Immature natural killer cell (primary cell): ENCODE measurements around the gene PRRT2. TPM values are rescaled to one million over a fixed set of nuclear protein-coding genes. Genes with fewer than 3 reads are reported as not detected.
A peak's percentile ranks its signal among the peaks of the same experiment; 100 is the strongest.

Source experiments
- DNase-seq, 3 donors: peaks; one replicate each; pipeline ENCODE4 v3.0.0; 2022; ENCODE audit warnings: mixed read lengths in 1 of 3
- H3K27ac Mint-ChIP-seq, 6 donors: one replicate each; pipeline ENCODE4 v1.8.0; 2020; ENCODE audit warnings: mixed read lengths in 6 of 6, mild to moderate bottlenecking in 5 of 6, inconsistent platforms in 4 of 6, moderate library complexity in 3 of 6
- H3K27me3 Mint-ChIP-seq, 3 donors: one replicate each; pipeline ENCODE4 v1.8.0; 2020 to 2021; ENCODE audit warnings: low read depth in 3 of 3, mild to moderate bottlenecking in 3 of 3, mixed read lengths in 3 of 3, moderate library complexity in 3 of 3, inconsistent platforms in 1 of 3
- H3K36me3 Mint-ChIP-seq, 3 donors: one replicate each; pipeline ENCODE4 v1.8.0; 2020; ENCODE audit warnings: mixed read lengths in 3 of 3, inconsistent platforms in 2 of 3, mild to moderate bottlenecking in 2 of 3
- H3K4me1 Mint-ChIP-seq, 2 donors: one replicate each; pipeline ENCODE4 v1.8.0; 2020; ENCODE audit warnings: inconsistent platforms in 2 of 2, mild to moderate bottlenecking in 2 of 2, mixed read lengths in 2 of 2, moderate library complexity in 1 of 2
- H3K4me3 Mint-ChIP-seq, 5 donors: one replicate each; pipeline ENCODE4 v1.8.0; 2020; ENCODE audit warnings: mild to moderate bottlenecking in 5 of 5, mixed read lengths in 5 of 5, inconsistent platforms in 3 of 5, moderate library complexity in 3 of 5
- H3K9me3 Mint-ChIP-seq, 6 donors: one replicate each; pipeline ENCODE4 v1.8.0; 2020; ENCODE audit warnings: mild to moderate bottlenecking in 6 of 6, mixed read lengths in 6 of 6, inconsistent platforms in 4 of 6, moderate library complexity in 3 of 6
- polyA plus RNA-seq, 3 donors: library from polyadenylated mRNA; unstranded; fragments of 300-500 nt; fragmentation: Illumina TruSeq; gene quantifications; one replicate each; pipeline ENCODE4 v1.2.3, GENCODE V29; 2021

Gene PRRT2
- polyA plus RNA-seq, 3 donors from 2014 or later, result not detected

DNA sequence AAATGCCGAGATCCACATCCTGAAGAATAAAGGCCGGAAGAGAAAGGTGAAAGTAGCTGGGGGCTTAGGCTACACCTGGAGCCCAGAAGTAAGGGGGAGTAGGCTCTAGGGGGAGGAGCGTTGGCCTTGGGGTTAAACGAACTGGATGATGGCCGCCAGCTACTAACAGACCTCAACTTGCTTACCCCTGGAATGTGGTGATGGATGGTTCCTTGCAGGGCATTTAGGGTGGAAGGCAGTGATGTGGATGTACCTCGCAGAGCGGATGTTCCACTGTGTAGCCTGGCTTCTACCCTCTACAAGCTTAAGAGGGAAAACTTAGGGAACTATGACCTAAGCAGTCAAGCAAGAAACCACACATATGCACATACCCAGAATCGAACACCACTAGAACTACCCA, 8.0 kb upstream of the PRRT2 start:
- Mint-ChIP-seq H3K27ac (peak overlapping the region; percentile 93 to 100 (median 98)), H3K27me3 (peaks cover 24 to 35% (median 27%) of the 10 kb centered on the region in 3 donors), H3K36me3 (peaks cover 4 to 15% (median 7%) of the 10 kb centered on the region in 3 donors), H3K4me3 (peak overlapping the region; percentile 79 to 100 (median 96)), H3K9me3 (no peaks in the 10 kb centered on the region), H3K4me1 (peaks cover 29 to 35% of the 10 kb centered on the region in 2 donors)
- DNase-seq, result no peak

DNA sequence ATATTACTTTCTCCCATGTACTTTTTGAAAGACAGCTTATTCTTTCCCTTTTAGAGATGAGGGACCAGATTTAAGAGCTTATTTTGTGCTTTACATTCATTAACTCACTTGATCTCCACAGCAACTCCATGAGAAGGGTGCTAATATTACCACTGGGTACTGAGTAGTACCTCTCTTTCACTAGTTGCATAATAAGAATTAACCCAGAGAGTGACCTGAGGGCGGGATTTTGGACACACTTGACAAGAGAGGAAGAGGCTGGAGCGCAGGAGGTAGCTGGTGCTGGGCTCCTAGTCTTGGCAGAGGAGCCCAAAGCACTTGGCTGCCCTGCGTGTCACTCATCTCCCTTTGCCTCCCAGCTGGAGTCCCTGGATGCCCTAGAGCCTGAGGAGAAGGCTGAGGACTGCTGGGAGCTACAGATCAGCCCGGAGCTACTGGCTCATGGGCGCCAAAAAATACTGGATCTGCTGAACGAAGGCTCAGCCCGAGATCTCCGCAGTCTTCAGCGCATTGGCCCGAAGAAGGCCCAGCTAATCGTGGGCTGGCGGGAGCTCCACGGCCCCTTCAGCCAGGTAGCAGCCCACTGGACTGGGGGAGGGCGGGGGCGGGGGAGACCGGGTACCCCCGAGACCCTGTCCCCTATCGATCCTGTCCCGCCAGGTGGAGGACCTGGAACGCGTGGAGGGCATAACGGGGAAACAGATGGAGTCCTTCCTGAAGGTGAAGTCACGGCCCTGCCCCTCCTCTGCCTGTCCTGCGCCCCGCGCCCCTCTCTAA, 7.3 kb upstream of the PRRT2 start:
- H3K27me3 Mint-ChIP-seq, result peaks cover 25 to 36% (median 27%) of the 10 kb centered on the region in 3 donors
- peaks cover 32 to 36% of the 10 kb centered on the region in 2 donors for H3K4me1 Mint-ChIP-seq
- peaks cover 4 to 15% (median 7%) of the 10 kb centered on the region in 3 donors for H3K36me3 Mint-ChIP-seq
- no peaks in the 10 kb centered on the region for H3K9me3 Mint-ChIP-seq
- peak overlapping the region; percentile 93 to 100 (median 99) for H3K27ac Mint-ChIP-seq
- H3K4me3 Mint-ChIP-seq, result peak overlapping the region; percentile 96 to 100 (median 99)
- no peak for DNase-seq

DNA sequence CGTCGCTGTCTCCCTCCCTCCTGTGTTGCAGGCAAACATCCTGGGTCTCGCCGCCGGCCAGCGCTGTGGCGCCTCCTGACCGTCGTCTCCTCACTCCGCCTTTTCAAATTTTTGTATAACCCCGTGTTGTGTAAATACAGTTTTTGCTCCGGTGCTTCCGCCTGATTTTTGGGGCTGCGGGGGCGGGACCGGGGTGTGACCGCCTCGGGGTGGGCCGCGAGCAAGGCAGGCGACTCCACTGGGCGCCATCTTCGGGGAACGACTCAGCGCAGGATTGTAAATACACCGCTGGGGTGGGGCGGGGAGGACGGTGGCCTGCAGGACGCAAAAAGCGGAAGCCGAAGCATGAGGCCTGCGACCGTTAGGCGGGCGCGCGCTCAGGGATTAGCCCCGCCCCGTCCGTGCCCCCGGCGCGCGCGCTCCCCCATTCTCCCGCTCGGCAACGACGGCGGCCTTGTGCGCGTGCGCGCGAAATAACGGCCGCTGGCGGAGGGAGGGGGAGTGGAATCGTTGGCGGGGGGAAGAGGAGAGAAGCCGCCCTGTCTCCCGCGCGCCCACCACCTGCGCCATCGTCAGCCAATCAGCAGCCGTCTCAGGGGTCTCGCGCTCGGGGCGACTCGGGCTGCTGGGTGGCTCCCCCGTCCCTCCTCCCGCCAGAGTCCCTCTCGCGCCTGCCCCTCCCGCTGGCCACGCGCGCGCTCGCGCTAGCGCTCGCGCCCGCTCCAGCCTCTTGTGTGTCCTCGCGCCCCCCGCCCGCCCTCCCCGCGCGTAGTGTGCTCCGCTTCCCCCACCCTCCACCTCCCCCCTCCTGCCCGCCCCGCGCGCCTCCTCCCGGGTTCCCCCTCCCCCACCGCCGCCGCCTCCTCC, 6.5 kb upstream of the PRRT2 start:
- peak; percentile 97 to 98 (median 98) for DNase-seq
- peaks cover 38 to 40% of the 10 kb centered on the region in 2 donors for H3K4me1 Mint-ChIP-seq
- H3K27me3 Mint-ChIP-seq, result peaks cover 30 to 39% (median 31%) of the 10 kb centered on the region in 3 donors
- peaks cover 4 to 15% (median 7%) of the 10 kb centered on the region in 3 donors for H3K36me3 Mint-ChIP-seq
- H3K4me3 Mint-ChIP-seq, result peak overlapping the region; percentile 96 to 100 (median 99)
- peak overlapping the region; percentile 93 to 100 (median 99) for H3K27ac Mint-ChIP-seq
- no peaks in the 10 kb centered on the region for H3K9me3 Mint-ChIP-seq

DNA sequence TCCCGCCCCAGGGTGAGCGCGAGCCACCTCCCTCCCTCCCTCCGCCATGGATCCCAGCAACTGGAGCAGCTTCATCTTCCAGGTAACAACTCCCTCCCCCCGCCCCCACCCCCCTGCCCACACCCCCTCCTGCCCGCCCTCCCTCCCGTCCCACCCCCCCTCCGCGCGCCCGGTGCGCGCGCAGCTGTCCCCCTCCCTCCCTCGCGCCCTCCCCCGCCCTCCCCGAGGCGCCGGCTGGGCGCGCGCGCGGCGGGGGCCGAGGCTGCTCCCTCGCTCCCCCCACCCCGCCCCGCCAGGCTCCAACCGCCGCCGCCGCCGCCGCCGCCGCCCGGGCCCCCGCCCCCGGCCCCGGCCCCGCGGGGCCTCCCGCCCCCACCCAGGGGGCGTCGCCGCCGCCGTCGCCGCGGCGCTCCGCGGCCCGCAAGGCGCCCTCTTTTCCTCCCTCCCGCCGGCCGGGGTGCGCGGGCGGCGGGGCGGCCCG, 5.9 kb upstream of the PRRT2 start, which contains the start of gene MAZ:
Gene MAZ, plus strand, starts transcription at position 431 of the 481 bp plus-strand sequence. CDS start 173 bp downstream, outside the sequence.
- H3K27me3 Mint-ChIP-seq, result peaks cover 35 to 41% (median 35%) of the 10 kb centered on the region in 3 donors
- peak; percentile 62 to 78 (median 76) for DNase-seq
- H3K9me3 Mint-ChIP-seq, result no peaks in the 10 kb centered on the region
- H3K4me3 Mint-ChIP-seq, result peak within 1 kb of the TSS; percentile 96 to 100 (median 99)
- H3K36me3 Mint-ChIP-seq, result peaks cover 4 to 10% (median 4%) of the 10 kb centered on the region in 3 donors
- peak within 1 kb of the TSS; percentile 96 to 100 (median 100) for H3K27ac Mint-ChIP-seq
- H3K4me1 Mint-ChIP-seq, result peaks cover 44 to 47% of the 10 kb centered on the region in 2 donors

DNA sequence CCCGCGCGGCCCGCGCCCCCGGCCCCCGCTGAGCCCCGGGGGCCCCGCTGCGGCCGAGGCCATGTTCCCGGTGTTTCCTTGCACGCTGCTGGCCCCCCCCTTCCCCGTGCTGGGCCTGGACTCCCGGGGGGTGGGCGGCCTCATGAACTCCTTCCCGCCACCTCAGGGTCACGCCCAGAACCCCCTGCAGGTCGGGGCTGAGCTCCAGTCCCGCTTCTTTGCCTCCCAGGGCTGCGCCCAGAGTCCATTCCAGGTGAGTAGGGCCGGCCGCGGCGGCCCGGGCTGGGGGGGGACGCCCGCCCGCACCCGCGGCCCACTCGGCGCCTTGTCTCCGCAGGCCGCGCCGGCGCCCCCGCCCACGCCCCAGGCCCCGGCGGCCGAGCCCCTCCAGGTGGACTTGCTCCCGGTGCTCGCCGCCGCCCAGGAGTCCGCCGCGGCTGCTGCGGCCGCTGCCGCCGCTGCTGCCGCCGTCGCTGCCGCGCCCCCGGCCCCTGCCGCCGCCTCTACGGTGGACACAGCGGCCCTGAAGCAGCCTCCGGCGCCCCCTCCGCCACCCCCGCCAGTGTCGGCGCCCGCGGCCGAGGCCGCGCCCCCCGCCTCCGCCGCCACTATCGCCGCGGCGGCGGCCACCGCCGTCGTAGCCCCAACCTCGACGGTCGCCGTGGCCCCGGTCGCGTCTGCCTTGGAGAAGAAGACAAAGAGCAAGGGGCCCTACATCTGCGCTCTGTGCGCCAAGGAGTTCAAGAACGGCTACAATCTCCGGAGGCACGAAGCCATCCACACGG, 5.2 kb upstream of the PRRT2 start:
- H3K27ac Mint-ChIP-seq, result peak overlapping the region; percentile 94 to 100 (median 100)
- H3K27me3 Mint-ChIP-seq, result peaks cover 35 to 43% (median 42%) of the 10 kb centered on the region in 3 donors
- peak in 2 of 3 donors; percentile 48 to 50 for DNase-seq
- H3K4me3 Mint-ChIP-seq, result peak overlapping the region; percentile 90 to 98 (median 95)
- H3K9me3 Mint-ChIP-seq, result no peaks in the 10 kb centered on the region
- peaks cover 4% of the 10 kb centered on the region in 3 donors for H3K36me3 Mint-ChIP-seq
- H3K4me1 Mint-ChIP-seq, result peaks cover 51 to 53% of the 10 kb centered on the region in 2 donors

DNA sequence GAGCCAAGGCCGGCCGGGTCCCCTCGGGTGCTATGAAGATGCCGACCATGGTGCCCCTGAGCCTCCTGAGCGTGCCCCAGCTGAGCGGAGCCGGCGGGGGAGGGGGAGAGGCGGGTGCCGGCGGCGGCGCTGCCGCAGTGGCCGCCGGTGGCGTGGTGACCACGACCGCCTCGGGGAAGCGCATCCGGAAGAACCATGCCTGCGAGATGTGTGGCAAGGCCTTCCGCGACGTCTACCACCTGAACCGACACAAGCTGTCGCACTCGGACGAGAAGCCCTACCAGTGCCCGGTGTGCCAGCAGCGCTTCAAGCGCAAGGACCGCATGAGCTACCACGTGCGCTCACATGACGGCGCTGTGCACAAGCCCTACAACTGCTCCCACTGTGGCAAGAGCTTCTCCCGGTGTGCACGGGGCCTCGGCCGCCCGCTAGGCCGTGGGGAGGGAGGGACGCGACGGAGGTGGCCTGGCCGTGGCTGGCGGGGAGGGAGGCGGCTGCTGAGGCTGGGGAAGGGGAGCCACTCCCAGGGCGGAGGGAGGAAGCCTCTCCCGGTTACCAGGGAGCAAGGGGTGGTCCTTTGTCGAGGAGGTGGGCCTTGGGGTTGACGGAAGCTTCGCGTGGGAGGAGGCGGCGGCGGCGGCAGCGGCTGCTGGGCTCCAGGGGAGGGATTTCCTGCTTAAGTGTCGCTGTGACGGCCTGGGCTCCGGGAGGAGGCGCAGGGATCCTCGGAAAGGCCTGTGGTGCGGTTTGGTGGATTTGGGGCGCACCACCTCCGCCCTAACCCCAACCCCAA, 4.4 kb upstream of the PRRT2 start:
- H3K27ac Mint-ChIP-seq, result peak overlapping the region; percentile 96 to 100 (median 100)
- no peaks in the 10 kb centered on the region for H3K9me3 Mint-ChIP-seq
- peaks cover 4% of the 10 kb centered on the region in 3 donors for H3K36me3 Mint-ChIP-seq
- H3K4me3 Mint-ChIP-seq, result peak overlapping the region; percentile 90 to 98 (median 95)
- peaks cover 52 to 55% of the 10 kb centered on the region in 2 donors for H3K4me1 Mint-ChIP-seq
- peak; percentile 91 to 93 (median 92) for DNase-seq
- peaks cover 35 to 45% (median 42%) of the 10 kb centered on the region in 3 donors for H3K27me3 Mint-ChIP-seq

DNA sequence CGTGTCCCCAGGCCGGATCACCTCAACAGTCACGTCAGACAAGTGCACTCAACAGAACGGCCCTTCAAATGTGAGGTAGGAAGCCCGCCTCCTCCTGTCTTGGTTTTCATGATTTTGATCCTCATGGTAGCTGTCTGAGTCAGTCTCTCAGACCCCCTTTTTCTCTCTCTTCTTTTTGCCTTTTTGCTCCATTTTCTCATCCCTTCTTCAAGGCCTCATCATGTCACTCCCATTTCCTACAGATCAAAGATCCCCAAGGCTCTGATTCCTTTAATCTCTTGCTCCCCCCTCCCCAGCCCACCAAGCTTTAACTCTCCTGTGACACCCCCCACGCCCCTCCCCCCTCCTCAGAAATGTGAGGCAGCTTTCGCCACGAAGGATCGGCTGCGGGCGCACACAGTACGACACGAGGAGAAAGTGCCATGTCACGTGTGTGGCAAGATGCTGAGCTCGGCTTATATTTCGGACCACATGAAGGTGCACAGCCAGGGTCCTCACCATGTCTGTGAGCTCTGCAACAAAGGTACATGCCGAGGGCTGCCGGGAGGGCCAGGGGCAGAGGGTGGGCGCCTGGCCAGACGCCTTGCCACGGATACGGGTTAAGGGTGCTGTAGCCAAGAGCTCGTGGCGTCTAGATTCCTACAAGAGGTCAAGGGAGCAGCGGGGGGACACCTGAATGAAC, 3.6 kb upstream of the PRRT2 start:
- Mint-ChIP-seq H3K4me1 (peaks cover 52 to 55% of the 10 kb centered on the region in 2 donors), H3K9me3 (no peaks in the 10 kb centered on the region), H3K27ac (peak overlapping the region; percentile 96 to 100 (median 100)), H3K36me3 (peaks cover 4% of the 10 kb centered on the region in 3 donors), H3K4me3 (peak overlapping the region; percentile 90 to 98 (median 95)), H3K27me3 (peaks cover 38 to 44% (median 42%) of the 10 kb centered on the region in 3 donors)
- DNase-seq, result peak in 1 of 3 donors; percentile 48

DNA sequence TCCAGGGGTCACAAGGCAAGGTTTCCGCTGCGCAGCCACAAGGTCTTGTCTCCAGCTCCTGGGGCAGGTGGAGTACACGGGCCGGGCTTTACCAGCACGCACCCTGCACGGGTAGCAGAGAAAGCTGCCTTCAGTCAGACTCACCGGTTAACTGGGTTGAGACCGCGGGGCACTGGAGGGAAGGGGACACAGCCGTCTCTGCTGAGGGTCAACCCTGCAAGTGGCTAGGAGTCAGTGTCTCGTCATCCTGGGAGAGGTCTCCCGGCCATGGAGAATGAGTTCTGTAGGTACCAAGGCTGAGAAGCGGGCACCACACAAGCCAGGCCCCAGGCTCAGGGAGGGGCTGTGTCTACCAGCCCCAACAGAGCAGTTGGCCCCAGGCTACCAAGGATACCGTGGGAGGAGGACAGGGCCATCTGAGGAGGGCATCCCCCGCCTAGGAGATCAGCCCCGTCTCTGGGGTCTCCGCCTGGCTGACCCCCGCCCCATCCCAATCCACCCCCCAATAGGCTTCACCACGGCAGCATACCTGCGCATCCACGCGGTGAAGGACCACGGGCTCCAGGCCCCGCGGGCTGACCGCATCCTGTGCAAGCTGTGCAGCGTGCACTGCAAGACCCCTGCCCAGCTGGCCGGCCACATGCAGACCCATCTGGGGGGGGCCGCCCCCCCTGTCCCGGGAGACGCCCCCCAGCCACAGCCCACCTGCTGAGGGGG, 2.8 kb upstream of the PRRT2 start:
- no peaks in the 10 kb centered on the region for H3K9me3 Mint-ChIP-seq
- no peak for DNase-seq
- peaks cover 38 to 42% (median 42%) of the 10 kb centered on the region in 3 donors for H3K27me3 Mint-ChIP-seq
- peak overlapping the region; percentile 96 to 100 (median 100) for H3K27ac Mint-ChIP-seq
- peaks cover 44 to 49% of the 10 kb centered on the region in 2 donors for H3K4me1 Mint-ChIP-seq
- H3K36me3 Mint-ChIP-seq, result peaks cover 4% of the 10 kb centered on the region in 3 donors
- peak overlapping the region; percentile 90 to 98 (median 95) for H3K4me3 Mint-ChIP-seq

DNA sequence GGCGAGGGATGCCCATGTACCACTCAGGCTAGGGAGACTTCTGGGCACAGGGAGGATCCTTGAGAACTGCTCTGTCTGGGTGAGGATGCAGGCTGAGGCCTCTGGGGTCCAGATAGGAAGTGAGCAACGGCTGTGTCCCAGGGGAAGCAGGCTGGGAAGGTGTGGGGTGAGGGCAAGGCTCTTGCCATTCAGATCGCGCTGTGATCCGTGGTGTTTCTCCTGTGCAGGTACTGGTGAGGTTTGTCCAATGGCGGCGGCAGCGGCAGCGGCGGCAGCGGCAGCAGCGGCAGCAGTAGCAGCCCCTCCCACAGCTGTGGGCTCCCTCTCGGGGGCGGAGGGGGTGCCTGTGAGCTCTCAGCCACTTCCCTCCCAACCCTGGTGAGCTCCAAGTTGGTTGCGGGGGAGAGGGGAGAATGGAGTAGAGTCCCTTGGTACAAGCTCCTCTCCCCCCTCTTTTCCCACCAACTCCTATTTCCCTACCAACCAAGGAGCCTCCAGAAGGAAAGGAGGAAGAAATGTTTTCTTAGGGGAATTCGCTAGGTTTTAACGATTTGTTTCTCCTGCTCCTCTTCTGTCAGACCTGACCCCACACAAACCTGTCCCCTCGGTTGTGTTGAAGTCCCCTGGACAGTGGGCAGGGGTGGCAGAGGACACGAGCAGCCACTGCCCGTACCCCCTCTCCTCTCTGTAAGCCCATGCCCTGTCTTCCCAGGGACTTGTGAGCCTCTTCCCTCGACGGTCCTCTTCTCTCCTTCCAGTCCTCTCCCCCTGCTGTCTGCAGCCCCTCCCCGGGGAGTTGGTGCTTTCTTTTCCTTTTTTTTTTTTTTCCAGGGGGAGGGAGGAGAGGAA, 1.9 kb upstream of the PRRT2 start:
- Mint-ChIP-seq H3K4me1 (peaks cover 41 to 47% of the 10 kb centered on the region in 2 donors), H3K4me3 (peak overlapping the region; percentile 60 to 87 (median 85)), H3K36me3 (peaks cover 4% of the 10 kb centered on the region in 3 donors), H3K9me3 (no peaks in the 10 kb centered on the region), H3K27ac (peak overlapping the region; percentile 84 to 96 (median 94)), H3K27me3 (peaks cover 32 to 40% (median 40%) of the 10 kb centered on the region in 3 donors)
- DNase-seq, result peak in 1 of 3 donors; percentile 49

DNA sequence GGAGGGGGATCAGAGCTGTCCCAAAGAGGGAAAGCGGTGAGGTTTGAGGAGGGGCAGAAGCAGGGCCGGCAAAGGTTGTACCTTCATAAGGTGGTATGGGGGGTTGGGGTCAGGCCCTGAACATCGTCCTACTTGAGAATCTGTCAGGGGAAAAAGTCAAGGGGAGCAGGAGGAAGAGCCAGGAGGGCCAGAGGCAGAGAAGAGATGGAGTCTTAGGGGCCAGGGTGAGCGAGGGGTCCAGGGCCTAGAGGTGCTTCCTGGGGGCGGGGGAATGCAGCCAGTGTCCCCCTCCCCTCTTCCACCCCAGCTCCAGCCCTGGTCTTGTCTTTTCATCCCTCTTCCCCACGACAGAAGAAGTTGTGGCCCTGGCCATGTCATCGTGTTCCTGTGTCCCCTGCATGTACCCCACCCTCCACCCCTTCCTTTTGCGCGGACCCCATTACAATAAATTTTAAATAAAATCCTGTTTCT, 1.3 kb upstream of the PRRT2 start:
- H3K27me3 Mint-ChIP-seq, result peaks cover 29 to 39% (median 37%) of the 10 kb centered on the region in 3 donors
- no peak for DNase-seq
- H3K4me1 Mint-ChIP-seq, result peaks cover 44 to 50% of the 10 kb centered on the region in 2 donors

More for the DNA sequence above, 1.3 kb upstream of the PRRT2 start:
- Mint-ChIP-seq H3K4me3 (peak overlapping the region; percentile 85 to 89 (median 87)), H3K9me3 (no peaks in the 10 kb centered on the region), H3K36me3 (peaks cover 4 to 5% (median 4%) of the 10 kb centered on the region in 3 donors), H3K27ac (peak overlapping the region; percentile 84 to 96 (median 94))
